Endothelial cell of umbilical vein (primary cell): ENCODE data around the gene C3. TPM values are rescaled to one million over a fixed set of nuclear protein-coding genes. Genes with fewer than 3 reads are reported as not detected.

ENCODE experiments used
- BruUV-seq: library from RNA; stranded (reverse); fragments of 400-500 nt; replicated peaks from 2 replicates; lab custom pipeline; 2021; lab: Mats Ljungman, UMichigan
- CTCF ChIA-PET: fragments of 300-600, 350-600 bp; sonication (Branson Sonifier 250); formaldehyde crosslinking; loops from one replicate; lab custom pipeline; 2021; ENCODE audit warnings: antibody characterized with exemption, inconsistent platforms; lab: Charles Lee
- POLR2A ChIA-PET: fragments of 300-600, 350-600 bp; sonication (Branson Sonifier 250); formaldehyde crosslinking; loops from one replicate; lab custom pipeline; 2021; ENCODE audit warnings: antibody characterized with exemption, inconsistent platforms; lab: Charles Lee
- DNase-seq: peaks from one replicate; pipeline ENCODE4 v3.0.0-alpha.2; 2011; ENCODE audit warnings: low read depth, low spot score
- FAIRE-seq: peaks from 2 replicates; lab custom pipeline; 2011; peaks lifted over from hg19 to GRCh38; lab: Jason Lieb, UNC
- H2AFZ ChIP-seq: 2 replicates; pipeline ENCODE4 v1.6.0; 2012; ENCODE audit warnings: low read depth, low read length, control low read depth, inconsistent platforms
- H3K27ac ChIP-seq: 2 replicates; pipeline ENCODE4 v1.5.1; 2011; ENCODE audit warnings: low read depth, mild to moderate bottlenecking, control low read depth, low read length, moderate library complexity; ENCODE audit not compliant: insufficient read depth
- H3K27me3 ChIP-seq, 2 experiments: 2 replicates each; pipeline versions ENCODE4 v1.6.0 to v1.6.1; 2011; ENCODE audit warnings: low read length in 2 of 2, mixed read lengths in 1 of 2; ENCODE audit not compliant: control insufficient read depth in 2 of 2, insufficient read depth in 2 of 2
- H3K36me3 ChIP-seq, 2 experiments: 2 replicates in 1 of 2; 3 replicates in 1 of 2; pipeline ENCODE4 v1.5.1; 2011; ENCODE audit warnings: low read length in 2 of 2, mild to moderate bottlenecking in 1 of 2, moderate library complexity in 1 of 2; ENCODE audit not compliant: control insufficient read depth in 2 of 2, insufficient read depth in 2 of 2; ENCODE audit errors: extremely low read depth in 1 of 2
- H3K4me1 ChIP-seq: 3 replicates; pipeline ENCODE4 v1.5.1; 2011; ENCODE audit warnings: mild to moderate bottlenecking, low read length; ENCODE audit not compliant: control insufficient read depth, insufficient read depth; ENCODE audit errors: extremely low read depth
- H3K4me2 ChIP-seq: 2 replicates; pipeline ENCODE4 v1.6.1; 2011; ENCODE audit warnings: low read length, control low read depth, mixed read lengths; ENCODE audit not compliant: insufficient read depth
- H3K4me3 ChIP-seq, 3 experiments: fragments of 200-600 bp in 1 of 3; sonication (generic), shearing (Covaris generic) in 1 of 3; replicated peaks in 1 of 3; 2 replicates each; pipeline ENCODE4 v1.5.1; 2011 to 2016; ENCODE audit warnings: control low read depth in 3 of 3, low read length in 3 of 3, mild to moderate bottlenecking in 2 of 3, inconsistent platforms in 1 of 3, low read depth in 1 of 3, moderate library complexity in 1 of 3; ENCODE audit not compliant: insufficient read depth in 1 of 3
- H3K79me2 ChIP-seq: 2 replicates; pipeline ENCODE4 v1.6.0; 2012; ENCODE audit warnings: low read length, inconsistent platforms; ENCODE audit not compliant: control insufficient read depth, insufficient read depth
- H3K9ac ChIP-seq: replicated peaks from 2 replicates; pipeline ENCODE3; 2011; ENCODE audit warnings: low read length, control low read depth; ENCODE audit not compliant: insufficient read depth; ENCODE audit errors: extremely low read depth
- H3K9me1 ChIP-seq: replicated peaks from 3 replicates; pipeline ENCODE4 v1.6.0; 2011; ENCODE audit warnings: mild to moderate bottlenecking, low read length; ENCODE audit not compliant: control insufficient read depth, insufficient read depth; ENCODE audit errors: extremely low read depth
- H3K9me3 ChIP-seq: replicated peaks from 2 replicates; pipeline ENCODE4 v1.5.1; 2012; ENCODE audit warnings: low read length, inconsistent platforms; ENCODE audit not compliant: control insufficient read depth, insufficient read depth
- H4K20me1 ChIP-seq: replicated peaks from 2 replicates; pipeline ENCODE3; 2011; ENCODE audit warnings: mild to moderate bottlenecking, low read length; ENCODE audit not compliant: control insufficient read depth, insufficient read depth; ENCODE audit errors: extremely low read depth
- EZH2 ChIP-seq: IDR thresholded peaks from 2 replicates; pipeline ENCODE4 v1.6.1; 2012; ENCODE audit warnings: borderline replicate concordance, low read depth, mild to moderate bottlenecking, moderate library complexity, low read length, inconsistent platforms; ENCODE audit not compliant: severe bottlenecking
- FOS ChIP-seq: IDR thresholded peaks from 2 replicates; pipeline ENCODE4 v1.6.1; 2011; ENCODE audit warnings: mild to moderate bottlenecking, low read length, moderate library complexity, borderline replicate concordance; ENCODE audit not compliant: insufficient read depth
- GATA2 ChIP-seq: IDR thresholded peaks from 2 replicates; pipeline ENCODE4 v1.7.0; 2011; ENCODE audit warnings: low read depth, mild to moderate bottlenecking, moderate library complexity, mixed read lengths, low read length; ENCODE audit not compliant: insufficient read length, insufficient read depth
- JUN ChIP-seq: IDR thresholded peaks from 2 replicates; pipeline ENCODE4 v1.6.1; 2011; ENCODE audit warnings: borderline replicate concordance, low read depth; ENCODE audit not compliant: insufficient read length, insufficient read depth
- MYC ChIP-seq: IDR thresholded peaks from one replicate; pipeline ENCODE4 v1.6.1; 2011; ENCODE audit warnings: mild to moderate bottlenecking, low read depth, low read length
- POLR2A ChIP-seq: IDR thresholded peaks from 2 replicates; pipeline ENCODE4 v1.6.1; 2012; ENCODE audit warnings: low read depth, mild to moderate bottlenecking, control low read depth, low read length
- POLR2AphosphoS5 ChIP-seq: IDR thresholded peaks from 2 replicates; pipeline ENCODE4 v1.6.1; 2012; ENCODE audit warnings: low read depth, mild to moderate bottlenecking, control low read depth, low read length, moderate library complexity; ENCODE audit not compliant: insufficient read depth
- dilution Hi-C: fragments of 300-500 bp; cut with MboI; formaldehyde crosslinking; loops from one replicate; pipeline ENCODE4 v1.15.0; 2019; ENCODE audit warnings: low sequenced_read_pairs; ENCODE audit not compliant: extremely low pct_ligation_motif_present
- intact Hi-C: fragments of 100-400 bp; cut with micrococcal nuclease; formaldehyde crosslinking; loops from one replicate; pipeline ENCODE4 v1.10.0; 2022
- polyA plus RNA-seq, 4 experiments: library from polyadenylated mRNA; depleted of rRNA in 3 of 4; stranded (reverse) in 3 of 4; unstranded in 1 of 4; fragments of >200 nt; gene quantifications; 2 replicates each; pipeline versions ENCODE4 v1.2.1 to v1.2.3, GENCODE V29; 2011 to 2012; ENCODE audit warnings: missing spikeins in 1 of 4
- total RNA-seq: library from RNA; stranded (reverse); gene quantifications from 2 replicates; pipeline ENCODE4 v1.2.3, GENCODE V29; 2021
- TF ChIP-seq, protein P1 (sequence below), 2 donors: IDR thresholded peaks; 1 replicate in 1 of 2; 2 replicates in 1 of 2; pipeline ENCODE4 v1.5.1; 2011; ENCODE audit warnings: low read length in 2 of 2, mild to moderate bottlenecking in 2 of 2, moderate library complexity in 2 of 2, control low read depth in 1 of 2, inconsistent platforms in 1 of 2, low read depth in 1 of 2; ENCODE audit not compliant: insufficient read depth in 1 of 2; ENCODE audit errors: extremely low read depth in 1 of 2
- TF ChIP-seq, protein P2 (sequence below): IDR thresholded peaks from 2 replicates; pipeline ENCODE4 v1.6.1; 2011; ENCODE audit not compliant: insufficient read depth, insufficient read length

C3 gene
- total and polyA plus RNA-seq, 2 donors (not counting 3 experiments of a cell fraction or from before 2014, with no cell fraction given): 0.23 TPM; not detected in 1

DNA sequence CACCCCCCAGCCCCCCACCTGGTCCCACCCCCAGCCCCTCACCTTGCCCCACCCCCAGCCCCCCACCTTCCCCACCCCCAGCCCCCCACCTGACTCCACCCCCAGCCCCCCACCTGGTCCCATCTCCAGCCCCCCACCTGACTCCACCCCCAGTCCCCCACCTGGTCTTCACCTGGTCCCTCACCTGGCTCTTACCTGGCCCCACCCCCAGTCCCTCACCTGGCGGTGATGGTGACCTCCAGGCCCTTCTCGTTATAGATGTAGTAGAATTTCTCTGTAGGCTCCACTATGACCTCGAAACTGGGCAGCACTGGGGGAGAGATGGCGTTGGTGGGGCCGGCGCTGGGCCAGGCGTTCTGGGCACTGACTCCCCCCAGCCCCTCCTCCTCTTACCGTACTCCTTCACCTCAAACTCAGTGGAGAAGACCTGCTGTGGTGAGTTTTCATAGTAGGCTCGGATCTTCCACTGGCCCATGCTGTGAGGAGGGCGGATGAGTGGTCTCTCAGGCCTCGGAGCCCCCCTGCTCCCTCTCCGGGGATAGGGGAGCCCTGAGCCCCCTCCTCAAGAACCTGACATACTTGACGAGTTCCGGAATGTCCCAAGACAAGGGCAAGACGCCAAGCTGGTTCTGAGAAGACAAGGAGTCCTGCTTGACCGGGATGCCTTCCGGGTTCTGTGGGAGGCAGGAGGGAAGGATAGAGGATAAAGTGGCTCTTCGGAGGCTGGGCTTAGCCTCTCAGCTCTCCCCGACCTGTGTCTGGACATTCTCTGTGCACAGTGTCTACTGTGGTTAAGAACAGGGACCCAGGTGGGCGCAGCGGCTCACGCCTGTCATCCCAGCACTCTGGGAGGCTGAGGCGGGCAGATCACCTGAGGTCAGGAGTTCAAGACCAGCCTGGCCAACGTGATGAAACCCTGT is 6.4 kb downstream of the C3 start:
- Histone ChIP-seq H3K9ac (no peak overlapping the region), H3K27ac (no peak overlapping the region), H3K36me3 (no peaks in the 10 kb centered on the region), H4K20me1 (no peaks in the 10 kb centered on the region), H3K9me1 (no peaks in the 10 kb centered on the region), H3K4me1 (no peaks in the 10 kb centered on the region), H3K9me3 (no peaks in the 10 kb centered on the region), H3K4me3 (no peak overlapping the region), H3K4me2 (no peak overlapping the region), H3K79me2 (no peaks in the 10 kb centered on the region), H2AFZ (no peak overlapping the region), H3K27me3 (peaks cover 2 to 5% of the 10 kb centered on the region in 2 experiments)
- POLR2A ChIA-PET: no interaction called here
- CTCF ChIA-PET: interaction anchor here (0.6 to 2.0 kb wide), 2 partner anchors 197 to 230 kb away, joined by 3 to 5 read pairs; no protein-coding TSS in a partner anchor
- TF ChIP-seq EZH2 (no peak), FOS (no peak), JUN (no peak), MYC (no peak), POLR2AphosphoS5 (no peak), POLR2A (no peak), GATA2 (no peak)
- TF ChIP-seq, protein P1, sequence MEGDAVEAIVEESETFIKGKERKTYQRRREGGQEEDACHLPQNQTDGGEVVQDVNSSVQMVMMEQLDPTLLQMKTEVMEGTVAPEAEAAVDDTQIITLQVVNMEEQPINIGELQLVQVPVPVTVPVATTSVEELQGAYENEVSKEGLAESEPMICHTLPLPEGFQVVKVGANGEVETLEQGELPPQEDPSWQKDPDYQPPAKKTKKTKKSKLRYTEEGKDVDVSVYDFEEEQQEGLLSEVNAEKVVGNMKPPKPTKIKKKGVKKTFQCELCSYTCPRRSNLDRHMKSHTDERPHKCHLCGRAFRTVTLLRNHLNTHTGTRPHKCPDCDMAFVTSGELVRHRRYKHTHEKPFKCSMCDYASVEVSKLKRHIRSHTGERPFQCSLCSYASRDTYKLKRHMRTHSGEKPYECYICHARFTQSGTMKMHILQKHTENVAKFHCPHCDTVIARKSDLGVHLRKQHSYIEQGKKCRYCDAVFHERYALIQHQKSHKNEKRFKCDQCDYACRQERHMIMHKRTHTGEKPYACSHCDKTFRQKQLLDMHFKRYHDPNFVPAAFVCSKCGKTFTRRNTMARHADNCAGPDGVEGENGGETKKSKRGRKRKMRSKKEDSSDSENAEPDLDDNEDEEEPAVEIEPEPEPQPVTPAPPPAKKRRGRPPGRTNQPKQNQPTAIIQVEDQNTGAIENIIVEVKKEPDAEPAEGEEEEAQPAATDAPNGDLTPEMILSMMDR (IDR thresholded peaks at IDR 0.05; ENCODE audit: extremely low read depth in 1 of 2, insufficient read depth in 1 of 2, low read depth in 1 of 2, low read length in 2 of 2): no peak
- TF ChIP-seq, protein P2, sequence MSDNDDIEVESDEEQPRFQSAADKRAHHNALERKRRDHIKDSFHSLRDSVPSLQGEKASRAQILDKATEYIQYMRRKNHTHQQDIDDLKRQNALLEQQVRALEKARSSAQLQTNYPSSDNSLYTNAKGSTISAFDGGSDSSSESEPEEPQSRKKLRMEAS: no peak
- intact Hi-C loops: no loop called here
- dilution Hi-C loops: no loop called here
- FAIRE-seq (no peak), DNase-seq (no peak)
- BruUV-seq: no TSS peak
